Tibial artery (tissue), 4 donors: ENCODE results near the gene OBSL1.

ENCODE experiments used
- DNase-seq, 2 donors: peaks; one replicate each; pipeline ENCODE4 v3.0.0-alpha.2; 2019
- H3K27ac ChIP-seq, 2 donors: fragments of 200-600 bp; sonication (generic) in 1 of 2; 1 replicate in 1 of 2; 2 replicates in 1 of 2; pipeline ENCODE4 v1.5.1; 2018 to 2019; ENCODE audit warnings: mild to moderate bottlenecking in 1 of 2
- H3K27me3 ChIP-seq, 2 donors: fragments of 200-600 bp; sonication (generic) in 1 of 2; one replicate each; pipeline versions ENCODE4 v1.5.1 to v1.6.0; 2016 to 2019
- H3K36me3 ChIP-seq, 3 donors: fragments of 200-600 bp; sonication (generic) in 2 of 3; one replicate each; pipeline ENCODE4 v1.5.1; 2016 to 2019; ENCODE audit warnings: mild to moderate bottlenecking in 2 of 3
- H3K4me1 ChIP-seq, 4 donors: fragments of 200-600 bp; sonication (generic) in 2 of 4; 1 replicate in 3 of 4; 2 replicates in 1 of 4; pipeline ENCODE4 v1.5.1; 2016 to 2019
- H3K4me3 ChIP-seq, 2 donors: fragments of 200-600 bp; sonication (generic) in 1 of 2; 1 replicate in 1 of 2; 2 replicates in 1 of 2; pipeline ENCODE4 v1.5.1; 2018 to 2019; ENCODE audit warnings: mild to moderate bottlenecking in 2 of 2
- H3K9me3 ChIP-seq, 3 donors: fragments of 200-600 bp; sonication (generic) in 1 of 3; one replicate each; pipeline ENCODE4 v1.5.1; 2016 to 2019
- intact Hi-C: fragments of 100-400 bp; cut with DNase I; formaldehyde crosslinking; loops from one replicate; pipeline ENCODE4 v1.15.0; 2023; ENCODE audit warnings: low total_unique reads
- TF ChIP-seq, protein P1 (sequence below), 2 experiments: fragments of 200-600 bp in 1 of 2; fragments of 450-650 bp in 1 of 2; IDR thresholded peaks; one replicate each; pipeline ENCODE4 v1.5.1; 2017 to 2019; ENCODE audit warnings: antibody characterized with exemption in 2 of 2, mild to moderate bottlenecking in 1 of 2, moderate library complexity in 1 of 2

The OBSL1 gene

DNA sequence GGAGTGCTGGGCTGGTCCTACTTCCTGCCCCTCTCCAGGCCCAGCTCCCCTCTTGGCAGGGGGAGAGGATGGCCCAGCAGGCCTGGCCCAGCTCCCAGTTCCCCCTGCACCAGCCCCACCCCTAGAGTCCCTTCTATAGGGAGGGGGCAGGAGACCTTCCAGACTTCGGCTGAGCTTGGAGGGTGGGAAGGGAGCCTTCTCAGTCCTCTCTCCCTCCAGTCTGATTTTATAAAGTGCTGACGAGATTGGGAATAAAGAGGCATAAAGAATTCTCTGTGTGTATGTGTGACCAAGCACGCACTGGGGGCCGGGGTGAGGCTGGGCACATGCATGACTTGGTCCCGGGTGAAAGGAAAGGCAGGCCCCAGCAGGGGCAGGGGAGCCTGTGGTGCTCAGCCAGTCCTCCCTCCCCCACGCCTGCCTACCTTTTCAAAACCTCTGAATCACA lies 32.8 kb downstream of the OBSL1 start:
- intact Hi-C loops = loop anchor here (5.0 to 10.0 kb wide), 2 partner anchors 36 to 244 kb away; no protein-coding TSS in a partner anchor
- Histone ChIP-seq H3K4me1 (peaks cover 0 to 19% (median 16%) of the 10 kb centered on the region in 4 donors), H3K9me3 (no peaks in the 10 kb centered on the region), H3K36me3 (peaks cover 19 to 31% (median 21%) of the 10 kb centered on the region in 3 donors), H3K27ac (no peak overlapping the region), H3K4me3 (no peak overlapping the region), H3K27me3 (no peaks in the 10 kb centered on the region)
- TF ChIP-seq, protein P1, sequence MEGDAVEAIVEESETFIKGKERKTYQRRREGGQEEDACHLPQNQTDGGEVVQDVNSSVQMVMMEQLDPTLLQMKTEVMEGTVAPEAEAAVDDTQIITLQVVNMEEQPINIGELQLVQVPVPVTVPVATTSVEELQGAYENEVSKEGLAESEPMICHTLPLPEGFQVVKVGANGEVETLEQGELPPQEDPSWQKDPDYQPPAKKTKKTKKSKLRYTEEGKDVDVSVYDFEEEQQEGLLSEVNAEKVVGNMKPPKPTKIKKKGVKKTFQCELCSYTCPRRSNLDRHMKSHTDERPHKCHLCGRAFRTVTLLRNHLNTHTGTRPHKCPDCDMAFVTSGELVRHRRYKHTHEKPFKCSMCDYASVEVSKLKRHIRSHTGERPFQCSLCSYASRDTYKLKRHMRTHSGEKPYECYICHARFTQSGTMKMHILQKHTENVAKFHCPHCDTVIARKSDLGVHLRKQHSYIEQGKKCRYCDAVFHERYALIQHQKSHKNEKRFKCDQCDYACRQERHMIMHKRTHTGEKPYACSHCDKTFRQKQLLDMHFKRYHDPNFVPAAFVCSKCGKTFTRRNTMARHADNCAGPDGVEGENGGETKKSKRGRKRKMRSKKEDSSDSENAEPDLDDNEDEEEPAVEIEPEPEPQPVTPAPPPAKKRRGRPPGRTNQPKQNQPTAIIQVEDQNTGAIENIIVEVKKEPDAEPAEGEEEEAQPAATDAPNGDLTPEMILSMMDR (IDR thresholded peaks at IDR 0.05) = no peak
- no peak for DNase-seq

DNA sequence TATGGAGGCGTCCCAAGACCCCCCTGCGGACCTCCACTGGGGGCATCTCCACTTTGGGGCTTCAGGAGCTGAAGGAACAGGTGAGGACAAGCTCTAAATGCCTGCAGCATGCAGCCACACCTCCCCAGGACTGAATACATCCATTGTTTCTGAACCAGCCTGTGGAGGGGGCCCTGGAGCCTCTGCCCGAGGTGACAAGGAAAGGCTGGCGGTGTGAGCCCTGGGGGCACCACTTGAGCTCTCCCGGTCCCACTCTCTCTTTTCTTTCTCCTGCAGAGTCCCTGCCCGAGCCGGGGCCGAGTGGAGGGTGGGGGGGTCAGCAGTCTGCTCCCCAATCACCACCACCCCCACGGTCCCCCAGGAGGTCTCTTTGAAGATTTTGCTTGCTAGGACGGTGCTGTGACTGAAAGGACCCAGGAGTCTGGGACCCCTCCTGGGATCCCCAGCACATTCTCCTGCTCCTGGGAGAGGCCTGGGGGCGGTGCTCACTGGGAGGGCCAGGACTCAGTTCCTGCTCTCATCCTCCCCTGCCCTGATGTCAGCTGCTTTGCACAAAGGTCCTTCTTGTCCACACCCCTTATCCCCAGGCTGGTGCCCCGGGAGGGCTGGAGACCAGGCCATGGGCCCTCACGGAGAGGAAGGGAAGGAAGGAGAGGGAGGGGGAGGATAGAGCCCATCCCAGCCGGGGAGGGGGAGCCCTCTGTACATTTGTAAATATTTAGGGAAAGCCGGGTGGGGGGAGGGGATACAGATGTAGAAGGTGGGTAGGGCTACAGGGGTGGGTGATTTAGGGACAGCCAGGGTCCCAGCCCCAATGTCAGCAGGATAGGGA lies 33.5 kb downstream of the OBSL1 start:
- Histone ChIP-seq H3K4me1 (peaks cover 0 to 16% (median 15%) of the 10 kb centered on the region in 4 donors), H3K4me3 (no peak overlapping the region), H3K9me3 (no peaks in the 10 kb centered on the region), H3K36me3 (peaks cover 19 to 31% (median 21%) of the 10 kb centered on the region in 3 donors), H3K27ac (no peak overlapping the region), H3K27me3 (no peaks in the 10 kb centered on the region)
- intact Hi-C loops = loop anchor here (5.0 to 10.0 kb wide), 2 partner anchors 36 to 243 kb away; no protein-coding TSS in a partner anchor
- DNase-seq = no peak
- TF ChIP-seq, protein P1 (IDR thresholded peaks at IDR 0.05) = no peak

DNA sequence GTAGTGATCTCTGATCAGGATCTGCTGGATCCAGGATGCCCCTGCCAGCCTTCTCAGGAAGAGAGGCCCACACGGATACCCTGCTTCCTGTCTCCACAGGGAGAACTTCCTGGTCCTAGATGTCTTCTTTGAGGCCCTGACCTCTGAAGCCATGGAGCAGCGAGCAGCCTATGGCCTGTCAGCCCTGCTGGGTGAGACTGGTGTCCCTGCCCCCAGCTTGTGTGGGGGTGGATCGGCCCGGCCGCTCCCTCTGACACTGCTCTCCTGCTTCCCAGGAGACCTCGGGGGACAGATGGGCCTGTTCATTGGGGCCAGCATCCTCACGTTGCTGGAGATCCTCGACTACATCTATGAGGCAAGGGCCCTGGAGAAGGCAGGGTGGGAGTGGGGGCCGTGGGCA lies 34.4 kb downstream of the OBSL1 start:
- no peak overlapping the region for H3K27ac ChIP-seq
- no peaks in the 10 kb centered on the region for H3K9me3 ChIP-seq
- no peaks in the 10 kb centered on the region for H3K27me3 ChIP-seq
- intact Hi-C loops = loop anchor here (5.0 to 10.0 kb wide), 2 partner anchors 35 to 242 kb away; no protein-coding TSS in a partner anchor
- H3K4me1 ChIP-seq = peaks cover 0 to 7% (median 6%) of the 10 kb centered on the region in 4 donors
- no peak for DNase-seq
- no peak overlapping the region for H3K4me3 ChIP-seq
- H3K36me3 ChIP-seq = peaks cover 19 to 31% (median 21%) of the 10 kb centered on the region in 3 donors
- TF ChIP-seq, protein P1 (IDR thresholded peaks at IDR 0.05) = no peak

DNA sequence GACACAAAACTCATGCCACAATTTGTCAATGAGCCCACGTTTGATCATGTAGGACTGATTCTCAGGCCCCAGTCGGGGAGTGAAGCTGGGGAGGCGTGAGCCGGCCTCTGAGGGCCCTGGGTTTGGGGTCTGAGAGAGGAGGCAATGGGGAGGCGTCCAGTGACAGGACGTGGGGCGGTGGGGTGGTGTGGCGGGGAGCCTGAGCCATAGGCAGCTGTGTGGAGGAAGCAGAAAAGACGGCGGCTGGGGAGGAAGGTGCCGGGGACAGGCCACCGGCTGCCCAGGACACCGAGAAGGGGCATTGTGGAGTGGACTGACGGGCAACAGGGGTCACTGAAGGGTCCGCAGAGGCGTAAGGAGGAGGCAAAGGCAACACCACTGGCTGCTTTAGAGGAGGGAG lies 34.9 kb downstream of the OBSL1 start:
- peaks cover 0 to 2% (median under 1%) of the 10 kb centered on the region in 4 donors for H3K4me1 ChIP-seq
- H3K9me3 ChIP-seq = no peaks in the 10 kb centered on the region
- TF ChIP-seq, protein P1 (IDR thresholded peaks at IDR 0.05) = no peak
- H3K4me3 ChIP-seq = no peak overlapping the region
- no peaks in the 10 kb centered on the region for H3K27me3 ChIP-seq
- H3K27ac ChIP-seq = no peak overlapping the region
- intact Hi-C loops = loop anchor here (5.0 to 10.0 kb wide), 2 partner anchors 34 to 242 kb away; no protein-coding TSS in a partner anchor
- no peak for DNase-seq
- peaks cover 19 to 31% (median 21%) of the 10 kb centered on the region in 3 donors for H3K36me3 ChIP-seq

DNA sequence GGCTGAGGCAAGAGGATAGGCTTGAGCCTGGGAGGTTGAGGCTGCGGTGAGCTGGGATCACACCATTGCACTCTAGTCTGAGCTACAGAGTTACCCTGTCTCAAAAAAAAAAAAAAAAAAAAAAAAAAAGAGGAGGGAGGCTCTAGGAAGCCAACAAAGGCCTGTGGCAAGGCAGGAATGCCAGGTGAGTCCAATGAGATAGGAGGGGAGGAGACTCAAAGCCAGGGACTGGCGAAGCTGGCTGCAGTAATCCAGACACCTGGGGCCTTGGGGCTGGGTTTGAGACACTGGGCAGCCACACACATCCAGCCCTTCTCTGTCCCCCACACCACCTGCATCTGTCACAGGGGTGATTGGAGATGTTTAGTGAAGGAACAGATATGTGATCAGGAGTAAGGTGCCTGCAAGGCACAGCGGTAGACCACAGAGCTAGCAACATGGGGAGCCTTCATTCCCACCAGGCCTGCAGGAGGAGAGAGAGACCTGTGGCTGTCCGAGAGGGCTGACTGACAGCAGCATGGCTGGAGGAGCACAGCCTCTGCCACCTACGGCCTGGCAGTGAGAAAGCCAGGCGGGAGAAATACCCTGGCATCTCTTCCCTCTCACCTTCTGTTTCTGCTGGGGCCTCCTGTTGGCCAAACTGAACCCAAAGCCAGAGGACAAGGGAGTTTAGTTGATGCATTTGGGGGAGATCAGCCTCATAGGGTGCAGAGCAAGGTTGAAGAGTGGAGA lies 37.2 kb downstream of the OBSL1 start:
- peaks cover 0 to 8% (median 2%) of the 10 kb centered on the region in 4 donors for H3K4me1 ChIP-seq
- no peak overlapping the region for H3K27ac ChIP-seq
- DNase-seq = no peak
- H3K9me3 ChIP-seq = no peaks in the 10 kb centered on the region
- no peak overlapping the region for H3K4me3 ChIP-seq
- H3K27me3 ChIP-seq = peaks cover 0 to 5% of the 10 kb centered on the region in 2 donors
- TF ChIP-seq, protein P1 (IDR thresholded peaks at IDR 0.05) = no peak
- peaks cover 5 to 9% (median 8%) of the 10 kb centered on the region in 3 donors for H3K36me3 ChIP-seq
- intact Hi-C loops = loop anchor here (10.0 kb wide), 1 partner anchor 239 kb away; no protein-coding TSS in a partner anchor
